ENCODE results near the gene MYLK. TPM values are rescaled to one million over a fixed set of nuclear protein-coding genes. Genes with fewer than 3 reads are reported as not detected.
"Not testable (repeated sequence)": the region's sequence is repeated elsewhere in the genome, so short reads cannot be mapped to it uniquely, and the experiment has no call there.

Gene MYLK
- total and polyA plus RNA-seq, 2 of the 4 experiments (the other 2 are of a cell fraction): 299 to 484 TPM

GRCh38 chr3:123605789-123606234 is 278.3 kb downstream of the MYLK start:
- peak; percentile 1; the same call in 1 of the 2 replicates for ATAC-seq (ENCODE audit: low read depth)
- Histone ChIP-seq H3K27ac (ENCODE audit: insufficient read depth, low read length) (peak overlapping the region; percentile 63), H2BK5ac (ENCODE audit: low read depth, low read length, poor library complexity, severe bottlenecking) (peak overlapping the region; percentile 62), H3K4ac (ENCODE audit: low read depth, low read length) (peak overlapping the region; percentile 66), H3K9ac (ENCODE audit: low read depth, low read length) (no peak overlapping the region), H4K5ac (ENCODE audit: low read depth, low read length) (peak overlapping the region; percentile 1; the same call in 1 of the 2 replicates), H2BK120ac (ENCODE audit: low read depth, low read length) (peak overlapping the region; percentile 80), H4K8ac (ENCODE audit: low read depth in 2 of 2, low read length in 2 of 2) (peak overlapping the region; percentile 7 to 22; a peak in 2 of 4 replicates), H2BK15ac (ENCODE audit: low read depth, low read length) (peak overlapping the region; percentile 74), H3K18ac (ENCODE audit: low read depth, low read length) (peak overlapping the region; percentile 1; the same call in 1 of the 2 replicates), H3K23ac (ENCODE audit: low read depth, low read length) (0 out of 2 replicates have a peak overlapping the region, but pooled peaks have one; percentile 7), H3K14ac (replicated peaks; ENCODE audit: low read depth, low read length) (peak overlapping the region; percentile 47), H3K27me3 (ENCODE audit: control insufficient read depth, insufficient read depth, low read length) (no peaks in the 10 kb centered on the region), H2AK9ac (replicated peaks; ENCODE audit: low read depth, low read length, poor library complexity) (no peak overlapping the region), H3K4me1 (ENCODE audit: control insufficient read depth, insufficient read depth, low read length) (peaks cover 22% of the 10 kb centered on the region), H3K56ac (ENCODE audit: extremely low read depth, insufficient read depth, low read length) (0 out of 2 replicates have a peak overlapping the region, but pooled peaks have one; percentile 5), H3K4me2 (ENCODE audit: low read depth, low read length) (no peak overlapping the region), H3K36me3 (ENCODE audit: control insufficient read depth, insufficient read depth, low read length) (peaks cover 5% of the 10 kb centered on the region), H3K4me3 (ENCODE audit: insufficient read depth, low read depth, low read length) (no peak overlapping the region), H3K9me3 (ENCODE audit: control insufficient read depth, insufficient read depth, low read length) (no peaks in the 10 kb centered on the region), H3K9me1 (ENCODE audit: insufficient read depth, low read length) (peaks cover 9% of the 10 kb centered on the region), H2AFZ (replicated peaks; ENCODE audit: low read length, poor library complexity) (no peak overlapping the region), H2AK5ac (ENCODE audit: low read depth, low read length) (peak overlapping the region; percentile 65), H3K79me1 (ENCODE audit: low read depth in 1 of 2, low read length in 2 of 2) (peaks cover 12 to 50% of the 10 kb centered on the region in 2 experiments), H4K20me1 (ENCODE audit: insufficient read depth, low read length) (peaks cover 7% of the 10 kb centered on the region; the same call in 1 of the 2 replicates), H2BK20ac (ENCODE audit: low read depth, low read length) (peak overlapping the region; percentile 85), H4K91ac (ENCODE audit: insufficient read depth, low read depth, low read length) (peak overlapping the region; percentile 80)
- dilution Hi-C loops (cut with HindIII; ENCODE audit: low sequenced_read_pairs, unreplicated experiment) (no loop called here), intact Hi-C loops (cut with micrococcal nuclease) (loop anchor here (1.0 kb wide), 1 partner anchor 21 kb away; the partner anchor contains the start of gene HACD2), in situ Hi-C loops (cut with MboI; ENCODE audit: low sequenced_read_pairs) (no loop called here)
- TF ChIP-seq FOS (IDR thresholded peaks at IDR 0.05; ENCODE audit: low read depth, low read length) (0 out of 2 replicates have a peak, but pooled peaks have one; percentile 42), NFE2L2 (IDR thresholded peaks at IDR 0.05; ENCODE audit: low read depth, low read length) (no peak)
- BruUV-seq (replicated peaks): no TSS peak
- POLR2A ChIA-PET (ENCODE audit: unreplicated experiment): interaction anchor here (0.7 kb wide), 1 partner anchor 830 kb away, joined by 8 read pairs; no protein-coding TSS in a partner anchor
- no peak for DNase-seq
- CTCF ChIA-PET: interaction anchor here (0.6 kb wide), 1 partner anchor 36 kb away, joined by 4 read pairs; no protein-coding TSS in a partner anchor
- WGBS, 2 experiments (ENCODE audit: extremely low coverage in 2 of 2, insufficient read length in 1 of 2): 90% methylated on average over 2 of the region's 5 CpGs; no CpG with 5 or more reads in 1 of the 2 experiments

DNA sequence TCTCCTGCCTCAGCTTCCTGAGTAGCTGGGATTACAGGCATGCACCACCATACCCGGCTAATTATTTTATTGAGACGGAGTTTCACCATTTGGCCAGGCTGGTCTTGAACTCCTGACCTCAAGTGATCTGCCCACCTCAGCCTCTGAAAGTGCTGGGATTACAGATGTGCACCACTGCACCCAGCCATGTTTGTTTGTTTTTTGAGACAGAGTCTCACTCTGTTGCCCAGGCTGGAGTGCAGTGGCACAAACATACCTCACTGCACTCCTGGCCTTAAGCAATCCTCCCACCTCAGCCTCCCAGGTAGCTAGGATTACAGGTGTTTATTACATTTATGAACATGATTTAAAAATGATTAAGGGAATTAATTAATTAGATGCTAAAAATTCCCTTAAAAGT is 281.0 kb downstream of the MYLK start:
- H2BK5ac ChIP-seq (ENCODE audit: low read depth, low read length, poor library complexity, severe bottlenecking); H3K14ac ChIP-seq (replicated peaks; ENCODE audit: low read depth, low read length); H2AK9ac ChIP-seq (replicated peaks; ENCODE audit: low read depth, low read length, poor library complexity); H2AFZ ChIP-seq (replicated peaks; ENCODE audit: low read length, poor library complexity); H4K5ac ChIP-seq (ENCODE audit: low read depth, low read length); H3K56ac ChIP-seq (ENCODE audit: extremely low read depth, insufficient read depth, low read length); H3K36me3 ChIP-seq (ENCODE audit: control insufficient read depth, insufficient read depth, low read length); BruUV-seq (replicated peaks); H4K20me1 ChIP-seq (ENCODE audit: insufficient read depth, low read length); DNase-seq; intact Hi-C loops (cut with micrococcal nuclease); H2BK15ac ChIP-seq (ENCODE audit: low read depth, low read length); H2AK5ac ChIP-seq (ENCODE audit: low read depth, low read length); H2BK20ac ChIP-seq (ENCODE audit: low read depth, low read length); ATAC-seq (ENCODE audit: low read depth); H3K9ac ChIP-seq (ENCODE audit: low read depth, low read length); H3K23ac ChIP-seq (ENCODE audit: low read depth, low read length); H3K4me3 ChIP-seq (ENCODE audit: insufficient read depth, low read depth, low read length); H3K4me2 ChIP-seq (ENCODE audit: low read depth, low read length); in situ Hi-C loops (cut with MboI; ENCODE audit: low sequenced_read_pairs); H3K9me1 ChIP-seq (ENCODE audit: insufficient read depth, low read length); dilution Hi-C loops (cut with HindIII; ENCODE audit: low sequenced_read_pairs, unreplicated experiment); H3K18ac ChIP-seq (ENCODE audit: low read depth, low read length); H4K8ac ChIP-seq (ENCODE audit: low read depth in 2 of 2, low read length in 2 of 2); H3K27me3 ChIP-seq (ENCODE audit: control insufficient read depth, insufficient read depth, low read length); H3K9me3 ChIP-seq (ENCODE audit: control insufficient read depth, insufficient read depth, low read length); POLR2A ChIA-PET (ENCODE audit: unreplicated experiment); H3K4ac ChIP-seq (ENCODE audit: low read depth, low read length); H3K27ac ChIP-seq (ENCODE audit: insufficient read depth, low read length); H2BK120ac ChIP-seq (ENCODE audit: low read depth, low read length): not testable (repeated sequence)
- 40% methylated on average over 1 of the region's 2 CpGs; no CpG with 5 or more reads in 1 of the 2 experiments for WGBS, 2 experiments (ENCODE audit: extremely low coverage in 2 of 2, insufficient read length in 1 of 2)
- Histone ChIP-seq H4K91ac (ENCODE audit: insufficient read depth, low read depth, low read length) (0 out of 2 replicates have a peak overlapping the region, but pooled peaks have one; percentile 7), H3K79me1 (ENCODE audit: low read depth in 1 of 2, low read length in 2 of 2) (peaks cover 11 to 38% of the 10 kb centered on the region in 2 experiments; a peak in 3 of 4 replicates), H3K4me1 (ENCODE audit: control insufficient read depth, insufficient read depth, low read length) (peaks cover 16% of the 10 kb centered on the region)
- CTCF ChIA-PET: interaction anchor here (0.8 to 1.1 kb wide), 2 partner anchors 14 to 19 kb away, joined by 3 read pairs; no protein-coding TSS in a partner anchor

All from IMR-90 (cell line).